Transverse colon (tissue), 4 donors: ENCODE results near the gene EFCAB10. TPM values are rescaled to one million over a fixed set of nuclear protein-coding genes. Genes with fewer than 3 reads are reported as not detected.

Experiments used
- DNase-seq: peaks from one replicate; pipeline ENCODE4 v3.0.0-alpha.2; 2019
- H3K27ac ChIP-seq, 4 donors: fragments of 200-600 bp; sonication (generic); 2 replicates each; pipeline ENCODE4 v1.5.1; 2016 to 2018; ENCODE audit warnings: inconsistent platforms in 4 of 4
- H3K27me3 ChIP-seq: fragments of 200-600 bp; sonication (generic); 2 replicates; pipeline ENCODE4 v1.5.1; 2017; ENCODE audit warnings: inconsistent platforms
- H3K36me3 ChIP-seq, 4 donors: fragments of 200-600 bp; sonication (generic); 2 replicates each; pipeline ENCODE4 v1.5.1; 2017 to 2019; ENCODE audit warnings: inconsistent platforms in 4 of 4
- H3K4me1 ChIP-seq, 4 donors: fragments of 200-600 bp; sonication (generic); 2 replicates each; pipeline ENCODE4 v1.5.1; 2017 to 2020; ENCODE audit warnings: inconsistent platforms in 4 of 4
- H3K4me3 ChIP-seq, 4 donors: fragments of 200-600 bp; sonication (generic); 1 replicate in 1 of 4; 2 replicates in 3 of 4; pipeline versions ENCODE4 v1.5.1 to v1.6.1; 2017 to 2019; ENCODE audit warnings: inconsistent platforms in 4 of 4
- H3K9me3 ChIP-seq, 2 donors: fragments of 200-600 bp; sonication (generic); 2 replicates each; pipeline ENCODE4 v1.5.1; 2017 to 2019; ENCODE audit warnings: inconsistent platforms in 2 of 2
- CTCF ChIP-seq, 5 experiments: fragments of 200-600 bp in 3 of 5; fragments of 450-650 bp in 2 of 5; sonication (generic) in 3 of 5; IDR thresholded peaks; 1 replicate in 2 of 5; 2 replicates in 3 of 5; pipeline ENCODE4 v1.5.1; 2016 to 2017; ENCODE audit warnings: antibody characterized with exemption in 5 of 5, inconsistent platforms in 3 of 5, mild to moderate bottlenecking in 2 of 5, moderate library complexity in 1 of 5
- EP300 ChIP-seq: sonication (generic); formaldehyde crosslinking; IDR thresholded peaks from one replicate; pipeline ENCODE4 v1.6.1; 2017; ENCODE audit warnings: antibody characterized with exemption, low read depth
- POLR2A ChIP-seq: fragments of 450-650 bp; IDR thresholded peaks from one replicate; pipeline ENCODE4 v1.6.1; 2016; ENCODE audit warnings: antibody characterized with exemption, mild to moderate bottlenecking, moderate library complexity
- POLR2AphosphoS5 ChIP-seq, 3 donors: sonication (generic); formaldehyde crosslinking; IDR thresholded peaks; one replicate each; pipeline ENCODE4 v1.6.1; 2016; ENCODE audit warnings: antibody characterized with exemption in 3 of 3
- WGBS, 2 donors: methylation state at CpG; one replicate each; pipeline ENCODE4 v1.1.5; 2018; ENCODE audit warnings: low coverage in 1 of 2; 5-methylcytosine and 5-hydroxymethylcytosine counted together
- in situ Hi-C, 4 donors: fragments of 200-750 bp; cut with MboI; loops; one replicate each; pipeline versions ENCODE4 v1.15.0 to v1.15.1; 2017; ENCODE audit warnings: low sequenced_read_pairs in 3 of 4, low pct_ligation_motif_present in 1 of 4, low pct_unique_long_range_greater_than_20kb in 1 of 4
- intact Hi-C: fragments of 100-400 bp; cut with DNase I; formaldehyde crosslinking; loops from one replicate; pipeline ENCODE4 v1.15.1; 2023; ENCODE audit warnings: low total_unique reads
- total RNA-seq, 4 donors: library from RNA; depleted of rRNA; stranded (reverse); fragments of >200 nt; gene quantifications; one replicate each; pipeline ENCODE4 v1.1.0, GENCODE V29; 2016

The EFCAB10 gene
- not detected for total RNA-seq

GRCh38 chr7:105581066-105581811 is at the start of gene EFCAB10:
Gene EFCAB10, minus strand, starts transcription at chr7:105581493. Its CDS starts 30 bp downstream, at chr7:105581463.
- peaks cover 0 to 2% of the 10 kb centered on the region in 2 donors for H3K9me3 ChIP-seq
- no peaks in the 10 kb centered on the region for H3K27me3 ChIP-seq
- H3K4me3 ChIP-seq = peak within 1 kb of the TSS in 2 of 4 donors; percentile 20 to 41
- H3K27ac ChIP-seq = no peak within 1 kb of the TSS
- peaks cover 0 to 8% (median 7%) of the 10 kb centered on the region in 4 donors for H3K4me1 ChIP-seq
- in situ Hi-C loops = no loop called here
- peak; percentile 60 for DNase-seq
- intact Hi-C loops = no loop called here
- no peak for TF ChIP-seq POLR2A
- TF ChIP-seq CTCF (IDR thresholded peaks at IDR 0.05) = no peak
- no peak for TF ChIP-seq EP300
- TF ChIP-seq POLR2AphosphoS5 (IDR thresholded peaks at IDR 0.05) = no peak
- 11 to 25% methylated on average over 4 to 36 of the region's 36 CpGs for WGBS, 2 donors
- no peaks in the 10 kb centered on the region for H3K36me3 ChIP-seq

- Histone ChIP-seq H3K4me1 (no peaks in the 10 kb centered on the region), H3K36me3 (peaks cover 0 to 11% (median 6%) of the 10 kb centered on the region in 4 donors), H3K4me3 (no peak overlapping the region), H3K9me3 (no peaks in the 10 kb centered on the region), H3K27ac (no peak overlapping the region), H3K27me3 (no peaks in the 10 kb centered on the region)
- in situ Hi-C loops = no loop called here
- TF ChIP-seq CTCF (IDR thresholded peaks at IDR 0.05) (no peak), POLR2AphosphoS5 (IDR thresholded peaks at IDR 0.05) (no peak), EP300 (no peak), POLR2A (no peak)
- DNase-seq = no peak
- intact Hi-C loops = loop anchor here (2.0 kb wide), 1 partner anchor 41 kb away; no protein-coding TSS in a partner anchor
- 58 to 100% methylated on average over 1 to 2 of the region's 2 CpGs for WGBS, 2 donors
These were observed 44.7 kb upstream of the EFCAB10 start for GRCh38 chr7:105625986-105626385.

GRCh38 chr7:105623906-105624305 is 42.6 kb upstream of the EFCAB10 start:
- in situ Hi-C loops (no loop called here), intact Hi-C loops (no loop called here)
- Histone ChIP-seq H3K27me3 (no peaks in the 10 kb centered on the region), H3K36me3 (peaks cover 0 to 11% (median 6%) of the 10 kb centered on the region in 4 donors), H3K4me3 (no peak overlapping the region), H3K27ac (no peak overlapping the region), H3K9me3 (no peaks in the 10 kb centered on the region), H3K4me1 (no peaks in the 10 kb centered on the region)
- WGBS, 2 donors = 97 to 100% methylated on average over 2 to 15 of the region's 15 CpGs
- TF ChIP-seq POLR2AphosphoS5 (IDR thresholded peaks at IDR 0.05) (no peak), POLR2A (no peak), EP300 (no peak), CTCF (IDR thresholded peaks at IDR 0.05) (no peak)
- no peak for DNase-seq

- DNase-seq = no peak
- Histone ChIP-seq H3K36me3 (peaks cover 0 to 11% (median 6%) of the 10 kb centered on the region in 4 donors), H3K27me3 (no peaks in the 10 kb centered on the region), H3K9me3 (no peaks in the 10 kb centered on the region), H3K4me3 (no peak overlapping the region), H3K4me1 (no peaks in the 10 kb centered on the region), H3K27ac (no peak overlapping the region)
- 70 to 86% methylated on average over 2 to 5 of the region's 5 CpGs for WGBS, 2 donors
- in situ Hi-C loops = no loop called here
- intact Hi-C loops = no loop called here
- TF ChIP-seq EP300 = no peak
- TF ChIP-seq POLR2AphosphoS5 (IDR thresholded peaks at IDR 0.05) = no peak
- TF ChIP-seq POLR2A = no peak
- no peak for TF ChIP-seq CTCF (IDR thresholded peaks at IDR 0.05)
These were observed 42.1 kb upstream of the EFCAB10 start for GRCh38 chr7:105623378-105623777.
